ENCODE measurements around the gene PPP4C. TPM values are rescaled to one million over a fixed set of nuclear protein-coding genes. Genes with fewer than 3 reads are reported as not detected.
"Not testable (repeated sequence)": the region's sequence is repeated elsewhere in the genome, so short reads cannot be mapped to it uniquely, and the experiment has no call there.

PPP4C gene
- total and polyA plus RNA-seq, 4 donors, result 51.6 to 104 (median 77.8) TPM

- Histone ChIP-seq H3K36me3 (ENCODE audit: control insufficient read depth, insufficient read depth, low read length) (peaks cover 90% of the 10 kb centered on the region), H3K27ac (ENCODE audit: low read depth, low read length) (no peak overlapping the region), H3K9me3 (ENCODE audit: control insufficient read depth, insufficient read depth, low read length) (no peaks in the 10 kb centered on the region), H3K4me1 (ENCODE audit: control insufficient read depth, insufficient read depth, low read length) (no peaks in the 10 kb centered on the region), H3K27me3 (ENCODE audit: control insufficient read depth, insufficient read depth, low read length) (no peaks in the 10 kb centered on the region), H3K4me3 (ENCODE audit: low read depth, low read length) (no peak overlapping the region)
- 71% methylated on average over 22 of the region's 29 CpGs for WGBS (ENCODE audit: insufficient coverage)
- peak in 1 of 6 donors; percentile 8 for DNase-seq (ENCODE audit: low read depth in 4 of 6, low spot score in 6 of 6)
Measured at GRCh38 chr16:30112197-30113030, 36.6 kb downstream of the PPP4C start.

GRCh38 chr16:30113031-30113710 lies 37.4 kb downstream of the PPP4C start, which contains the start of gene GDPD3:
TSS of gene GDPD3 (minus strand) at chr16:30113537. CDS start at chr16:30113478, 59 bp downstream.
- DNase-seq (ENCODE audit: low read depth in 4 of 6, low spot score in 6 of 6), result no peak
- H3K4me3 ChIP-seq (ENCODE audit: low read depth, low read length), result no peak within 1 kb of the TSS
- H3K36me3 ChIP-seq (ENCODE audit: control insufficient read depth, insufficient read depth, low read length), result peaks cover 90% of the 10 kb centered on the region
- WGBS (ENCODE audit: insufficient coverage), result 81% methylated on average over 20 of the region's 20 CpGs
- H3K27me3 ChIP-seq (ENCODE audit: control insufficient read depth, insufficient read depth, low read length), result no peaks in the 10 kb centered on the region
- H3K9me3 ChIP-seq (ENCODE audit: control insufficient read depth, insufficient read depth, low read length), result no peaks in the 10 kb centered on the region
- H3K4me1 ChIP-seq (ENCODE audit: control insufficient read depth, insufficient read depth, low read length), result no peaks in the 10 kb centered on the region
- no peak within 1 kb of the TSS for H3K27ac ChIP-seq (ENCODE audit: low read depth, low read length)

DNA sequence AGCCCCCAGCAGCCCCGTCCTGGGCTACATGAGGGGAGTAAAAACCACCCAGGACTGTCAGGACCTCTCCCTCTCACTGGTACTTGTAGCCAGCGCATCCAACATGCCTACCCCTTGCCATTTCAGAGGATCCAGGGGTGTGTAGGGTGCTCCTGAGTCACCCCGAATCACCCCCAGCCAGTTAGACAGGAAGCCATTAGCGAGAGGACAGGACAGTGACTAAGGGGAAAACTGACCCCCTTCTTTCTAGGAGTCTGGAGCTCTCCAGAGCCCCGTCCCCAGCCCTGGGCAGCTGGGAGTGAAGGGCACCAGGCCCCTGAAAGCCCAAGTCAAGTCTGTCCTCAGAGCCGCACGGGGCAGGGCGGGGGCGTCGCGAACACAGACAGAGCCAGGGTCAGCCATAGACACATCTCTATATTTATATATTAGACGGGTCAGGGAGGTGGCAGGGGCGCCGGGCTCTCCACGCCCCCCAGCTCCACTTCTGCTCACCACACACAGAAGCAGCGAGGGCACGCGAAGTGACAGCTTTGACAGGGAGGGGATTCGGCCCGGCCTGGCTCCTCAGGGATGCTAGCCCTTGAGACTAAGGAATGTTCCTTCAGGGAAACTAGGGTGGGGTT lies 38.0 kb downstream of the PPP4C start:
- Histone ChIP-seq H3K27ac (ENCODE audit: low read depth, low read length) (no peak overlapping the region), H3K9me3 (ENCODE audit: control insufficient read depth, insufficient read depth, low read length) (no peaks in the 10 kb centered on the region), H3K4me1 (ENCODE audit: control insufficient read depth, insufficient read depth, low read length) (no peaks in the 10 kb centered on the region), H3K36me3 (ENCODE audit: control insufficient read depth, insufficient read depth, low read length) (peaks cover 92% of the 10 kb centered on the region), H3K27me3 (ENCODE audit: control insufficient read depth, insufficient read depth, low read length) (no peaks in the 10 kb centered on the region), H3K4me3 (ENCODE audit: low read depth, low read length) (no peak overlapping the region)
- no peak for DNase-seq (ENCODE audit: low read depth in 4 of 6, low spot score in 6 of 6)
- WGBS (ENCODE audit: insufficient coverage), result 100% methylated on average over 1 of the region's 20 CpGs

- WGBS (ENCODE audit: insufficient coverage), result 80% methylated on average over 2 of the region's 11 CpGs
- H3K27ac ChIP-seq (ENCODE audit: low read depth, low read length), result no peak overlapping the region
- no peaks in the 10 kb centered on the region for H3K9me3 ChIP-seq (ENCODE audit: control insufficient read depth, insufficient read depth, low read length)
- no peaks in the 10 kb centered on the region for H3K27me3 ChIP-seq (ENCODE audit: control insufficient read depth, insufficient read depth, low read length)
- DNase-seq (ENCODE audit: low read depth in 4 of 6, low spot score in 6 of 6), result no peak
- H3K4me3 ChIP-seq (ENCODE audit: low read depth, low read length), result no peak overlapping the region
- H3K4me1 ChIP-seq (ENCODE audit: control insufficient read depth, insufficient read depth, low read length), result no peaks in the 10 kb centered on the region
- H3K36me3 ChIP-seq (ENCODE audit: control insufficient read depth, insufficient read depth, low read length), result peaks cover 89% of the 10 kb centered on the region
Measured at GRCh38 chr16:30114411-30114810, 38.6 kb downstream of the PPP4C start.

GRCh38 chr16:30114833-30115232 lies 39.0 kb downstream of the PPP4C start:
- not testable (repeated sequence) for H3K4me1 ChIP-seq (ENCODE audit: control insufficient read depth, insufficient read depth, low read length); H3K4me3 ChIP-seq (ENCODE audit: low read depth, low read length); H3K9me3 ChIP-seq (ENCODE audit: control insufficient read depth, insufficient read depth, low read length); DNase-seq (ENCODE audit: low read depth in 4 of 6, low spot score in 6 of 6); H3K27me3 ChIP-seq (ENCODE audit: control insufficient read depth, insufficient read depth, low read length); H3K27ac ChIP-seq (ENCODE audit: low read depth, low read length)
- 100% methylated on average over 3 of the region's 7 CpGs for WGBS (ENCODE audit: insufficient coverage)
- H3K36me3 ChIP-seq (ENCODE audit: control insufficient read depth, insufficient read depth, low read length), result peaks cover 90% of the 10 kb centered on the region

DNA sequence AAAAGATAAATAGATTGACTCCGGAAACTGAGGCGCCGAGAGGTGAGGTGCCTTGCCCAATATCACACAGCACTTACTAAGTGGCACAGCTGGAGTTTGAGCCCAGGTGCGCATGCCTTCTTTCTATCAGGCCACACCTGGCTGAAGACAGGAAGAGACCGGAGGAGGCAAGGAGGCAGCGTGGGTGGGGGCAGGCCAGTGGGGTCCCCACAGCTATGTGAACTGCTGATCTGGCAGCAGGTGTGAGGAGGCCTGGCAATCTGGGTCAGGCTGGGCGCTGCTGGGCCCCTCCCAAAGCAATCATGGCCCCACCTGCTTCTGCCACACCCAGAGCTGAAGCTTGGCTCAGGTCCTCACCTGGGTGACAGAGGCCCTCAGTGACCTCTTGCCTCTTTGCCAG lies 39.4 kb downstream of the PPP4C start:
- Histone ChIP-seq H3K4me1 (ENCODE audit: control insufficient read depth, insufficient read depth, low read length) (no peaks in the 10 kb centered on the region), H3K9me3 (ENCODE audit: control insufficient read depth, insufficient read depth, low read length) (no peaks in the 10 kb centered on the region), H3K4me3 (ENCODE audit: low read depth, low read length) (no peak overlapping the region), H3K36me3 (ENCODE audit: control insufficient read depth, insufficient read depth, low read length) (peaks cover 91% of the 10 kb centered on the region), H3K27me3 (ENCODE audit: control insufficient read depth, insufficient read depth, low read length) (no peaks in the 10 kb centered on the region), H3K27ac (ENCODE audit: low read depth, low read length) (no peak overlapping the region)
- WGBS (ENCODE audit: insufficient coverage), result 97% methylated on average over 5 of the region's 7 CpGs
- no peak for DNase-seq (ENCODE audit: low read depth in 4 of 6, low spot score in 6 of 6)

DNA sequence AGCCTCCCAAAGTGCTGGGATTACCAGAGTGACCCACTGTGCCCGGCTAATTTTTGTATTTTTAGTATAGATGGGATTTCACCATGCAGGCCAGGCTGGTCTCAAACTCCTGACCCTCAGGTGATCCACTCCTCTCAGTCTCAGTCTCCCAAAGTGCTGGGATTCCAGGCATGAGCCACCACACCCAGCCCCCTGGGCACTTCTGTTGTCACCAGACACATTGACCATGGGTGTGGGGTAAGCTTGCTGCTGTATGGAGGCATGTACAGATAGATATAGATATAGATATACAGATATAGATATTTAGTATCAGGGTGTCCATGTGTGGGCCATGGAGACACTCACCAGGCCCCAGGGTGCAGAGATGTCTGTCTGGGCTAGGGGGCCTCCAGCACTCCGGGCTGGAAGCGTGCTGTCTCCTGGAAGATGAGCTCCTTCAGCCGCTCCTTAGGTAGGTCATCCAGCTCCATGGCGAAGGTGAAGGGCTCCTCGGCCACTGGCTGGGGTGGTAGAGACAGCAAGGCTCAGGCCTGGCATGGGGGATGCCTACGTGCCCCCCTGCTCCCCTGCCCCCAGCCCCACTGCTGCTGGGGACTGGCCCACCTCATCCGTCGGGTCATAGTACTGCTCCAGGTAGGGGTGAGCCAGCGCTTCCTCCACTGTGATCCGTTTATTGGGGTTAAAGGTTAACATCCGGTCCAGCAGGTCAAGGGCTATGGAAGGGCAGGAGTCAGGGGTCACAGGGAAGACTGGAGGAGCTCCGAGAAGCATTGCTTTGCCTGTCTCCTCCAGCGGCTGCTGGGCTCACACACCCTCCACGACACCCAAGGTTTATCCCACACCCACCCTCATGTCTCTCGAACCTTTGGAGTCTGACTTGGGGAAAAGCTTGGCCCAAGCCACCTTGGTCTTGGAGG lies 40.8 kb downstream of the PPP4C start:
- H3K4me1 ChIP-seq (ENCODE audit: control insufficient read depth, insufficient read depth, low read length), result peaks cover 6% of the 10 kb centered on the region
- H3K4me3 ChIP-seq (ENCODE audit: low read depth, low read length), result no peak overlapping the region
- H3K27ac ChIP-seq (ENCODE audit: low read depth, low read length), result no peak overlapping the region
- WGBS (ENCODE audit: insufficient coverage), result 96% methylated on average over 9 of the region's 16 CpGs
- peaks cover 85% of the 10 kb centered on the region for H3K36me3 ChIP-seq (ENCODE audit: control insufficient read depth, insufficient read depth, low read length)
- no peak for DNase-seq (ENCODE audit: low read depth in 4 of 6, low spot score in 6 of 6)
- H3K27me3 ChIP-seq (ENCODE audit: control insufficient read depth, insufficient read depth, low read length), result no peaks in the 10 kb centered on the region
- no peaks in the 10 kb centered on the region for H3K9me3 ChIP-seq (ENCODE audit: control insufficient read depth, insufficient read depth, low read length)

GRCh38 chr16:30117768-30118167 lies 42.0 kb downstream of the PPP4C start:
- Histone ChIP-seq H3K27ac (ENCODE audit: low read depth, low read length) (no peak overlapping the region), H3K27me3 (ENCODE audit: control insufficient read depth, insufficient read depth, low read length) (no peaks in the 10 kb centered on the region), H3K4me3 (ENCODE audit: low read depth, low read length) (no peak overlapping the region), H3K9me3 (ENCODE audit: control insufficient read depth, insufficient read depth, low read length) (no peaks in the 10 kb centered on the region), H3K36me3 (ENCODE audit: control insufficient read depth, insufficient read depth, low read length) (peaks cover 77% of the 10 kb centered on the region), H3K4me1 (ENCODE audit: control insufficient read depth, insufficient read depth, low read length) (peaks cover 18% of the 10 kb centered on the region)
- WGBS (ENCODE audit: insufficient coverage), result 96% methylated on average over 9 of the region's 10 CpGs
- DNase-seq (ENCODE audit: low read depth in 4 of 6, low spot score in 6 of 6), result no peak

GRCh38 chr16:30119428-30119827 lies 43.6 kb downstream of the PPP4C start:
- Histone ChIP-seq H3K27ac (ENCODE audit: low read depth, low read length) (no peak overlapping the region), H3K4me3 (ENCODE audit: low read depth, low read length) (no peak overlapping the region), H3K9me3 (ENCODE audit: control insufficient read depth, insufficient read depth, low read length) (no peaks in the 10 kb centered on the region), H3K36me3 (ENCODE audit: control insufficient read depth, insufficient read depth, low read length) (peaks cover 60% of the 10 kb centered on the region), H3K4me1 (ENCODE audit: control insufficient read depth, insufficient read depth, low read length) (peaks cover 21% of the 10 kb centered on the region), H3K27me3 (ENCODE audit: control insufficient read depth, insufficient read depth, low read length) (no peaks in the 10 kb centered on the region)
- DNase-seq (ENCODE audit: low read depth in 4 of 6, low spot score in 6 of 6), result peak in 1 of 6 donors; percentile 8
- WGBS (ENCODE audit: insufficient coverage), result no CpG with 5 or more reads among the region's 2 CpGs

Measured in spinal cord (tissue), 10 donors.